22Rv1 (cell line): ENCODE data around the gene ZNF878.

Experiments
- ZFX ChIP-seq: fragments of 450-650 bp; IDR thresholded peaks from 2 replicates; pipeline ENCODE4 v1.6.1; 2017; ENCODE audit warnings: antibody characterized with exemption, borderline replicate concordance
- TF ChIP-seq, protein P1 (sequence below): fragments of 450-650 bp; IDR thresholded peaks from 2 replicates; pipeline ENCODE4 v1.5.1; 2017; ENCODE audit warnings: mild to moderate bottlenecking

DNA sequence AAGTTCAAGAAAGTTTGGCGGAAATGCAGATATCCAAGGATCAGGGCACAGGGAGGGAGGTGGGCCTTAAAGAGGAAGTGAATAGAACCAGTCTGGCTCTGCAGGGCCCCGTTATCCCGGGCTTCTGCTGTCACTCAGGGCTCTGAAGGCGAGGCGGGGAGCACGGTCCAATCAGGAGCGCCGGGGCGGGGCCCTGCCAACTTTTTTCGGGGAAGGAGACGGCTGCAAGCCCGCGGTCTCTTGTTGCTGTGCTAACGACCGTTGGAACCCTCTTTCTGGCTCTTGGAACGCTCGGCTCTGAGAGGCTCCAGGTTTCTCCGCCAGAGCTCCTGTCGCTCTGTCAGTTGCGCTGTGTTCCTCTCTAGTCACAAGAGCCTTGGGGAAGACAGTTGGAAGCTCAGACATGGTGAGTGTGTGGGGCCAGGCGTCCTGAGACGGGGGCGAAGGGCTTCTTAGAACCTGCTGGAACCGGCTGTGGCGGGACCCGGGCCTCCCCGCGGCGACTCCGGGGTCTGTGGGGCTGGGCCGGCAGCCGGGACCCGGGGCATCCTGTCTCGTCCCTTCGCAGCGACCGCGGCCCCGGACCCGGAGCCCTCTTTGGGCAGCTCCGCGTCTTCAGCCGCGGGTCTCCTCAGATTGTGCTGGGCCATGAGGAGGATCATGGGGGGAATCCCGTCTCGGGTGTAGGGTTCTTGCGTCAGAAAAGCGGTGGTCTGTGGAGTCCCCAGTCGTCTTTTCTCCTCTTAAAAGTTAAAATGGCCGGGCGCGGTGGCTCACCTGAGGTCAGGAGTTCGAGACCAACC is 39.5 kb upstream of the ZNF878 start:
- TF ChIP-seq, protein P1, sequence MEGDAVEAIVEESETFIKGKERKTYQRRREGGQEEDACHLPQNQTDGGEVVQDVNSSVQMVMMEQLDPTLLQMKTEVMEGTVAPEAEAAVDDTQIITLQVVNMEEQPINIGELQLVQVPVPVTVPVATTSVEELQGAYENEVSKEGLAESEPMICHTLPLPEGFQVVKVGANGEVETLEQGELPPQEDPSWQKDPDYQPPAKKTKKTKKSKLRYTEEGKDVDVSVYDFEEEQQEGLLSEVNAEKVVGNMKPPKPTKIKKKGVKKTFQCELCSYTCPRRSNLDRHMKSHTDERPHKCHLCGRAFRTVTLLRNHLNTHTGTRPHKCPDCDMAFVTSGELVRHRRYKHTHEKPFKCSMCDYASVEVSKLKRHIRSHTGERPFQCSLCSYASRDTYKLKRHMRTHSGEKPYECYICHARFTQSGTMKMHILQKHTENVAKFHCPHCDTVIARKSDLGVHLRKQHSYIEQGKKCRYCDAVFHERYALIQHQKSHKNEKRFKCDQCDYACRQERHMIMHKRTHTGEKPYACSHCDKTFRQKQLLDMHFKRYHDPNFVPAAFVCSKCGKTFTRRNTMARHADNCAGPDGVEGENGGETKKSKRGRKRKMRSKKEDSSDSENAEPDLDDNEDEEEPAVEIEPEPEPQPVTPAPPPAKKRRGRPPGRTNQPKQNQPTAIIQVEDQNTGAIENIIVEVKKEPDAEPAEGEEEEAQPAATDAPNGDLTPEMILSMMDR, result no peak
- no peak for TF ChIP-seq ZFX
